Gastroesophageal sphincter (tissue), 3 donors: Measurements from ENCODE around the gene DCAF7.

Experiments
- EP300 ChIP-seq: sonication (generic); formaldehyde crosslinking; IDR thresholded peaks from one replicate; pipeline ENCODE4 v1.6.1; 2017; ENCODE audit warnings: antibody characterized with exemption, mild to moderate bottlenecking
- POLR2A ChIP-seq, 2 donors: fragments of 450-650 bp; IDR thresholded peaks; one replicate each; pipeline ENCODE4 v1.6.1; 2017; ENCODE audit warnings: antibody characterized with exemption in 2 of 2, mild to moderate bottlenecking in 2 of 2, moderate library complexity in 1 of 2
- TF ChIP-seq, protein P1 (sequence below), 4 experiments: fragments of 200-600 bp in 2 of 4; fragments of 450-650 bp in 2 of 4; sonication (generic) in 1 of 4; IDR thresholded peaks; one replicate each; pipeline ENCODE4 v1.5.1; 2017 to 2019; ENCODE audit warnings: antibody characterized with exemption in 4 of 4, mild to moderate bottlenecking in 2 of 4, moderate library complexity in 2 of 4

GRCh38 chr17:63534078-63534570 is 16.2 kb upstream of the DCAF7 start:
- TF ChIP-seq, protein P1, sequence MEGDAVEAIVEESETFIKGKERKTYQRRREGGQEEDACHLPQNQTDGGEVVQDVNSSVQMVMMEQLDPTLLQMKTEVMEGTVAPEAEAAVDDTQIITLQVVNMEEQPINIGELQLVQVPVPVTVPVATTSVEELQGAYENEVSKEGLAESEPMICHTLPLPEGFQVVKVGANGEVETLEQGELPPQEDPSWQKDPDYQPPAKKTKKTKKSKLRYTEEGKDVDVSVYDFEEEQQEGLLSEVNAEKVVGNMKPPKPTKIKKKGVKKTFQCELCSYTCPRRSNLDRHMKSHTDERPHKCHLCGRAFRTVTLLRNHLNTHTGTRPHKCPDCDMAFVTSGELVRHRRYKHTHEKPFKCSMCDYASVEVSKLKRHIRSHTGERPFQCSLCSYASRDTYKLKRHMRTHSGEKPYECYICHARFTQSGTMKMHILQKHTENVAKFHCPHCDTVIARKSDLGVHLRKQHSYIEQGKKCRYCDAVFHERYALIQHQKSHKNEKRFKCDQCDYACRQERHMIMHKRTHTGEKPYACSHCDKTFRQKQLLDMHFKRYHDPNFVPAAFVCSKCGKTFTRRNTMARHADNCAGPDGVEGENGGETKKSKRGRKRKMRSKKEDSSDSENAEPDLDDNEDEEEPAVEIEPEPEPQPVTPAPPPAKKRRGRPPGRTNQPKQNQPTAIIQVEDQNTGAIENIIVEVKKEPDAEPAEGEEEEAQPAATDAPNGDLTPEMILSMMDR (IDR thresholded peaks at IDR 0.05), result no peak
- TF ChIP-seq EP300, result no peak
- no peak for TF ChIP-seq POLR2A (IDR thresholded peaks at IDR 0.05)
